GM12878 (cell line): ENCODE results near the gene TOB2. TPM values are rescaled to one million over a fixed set of nuclear protein-coding genes. Genes with fewer than 3 reads are reported as not detected.
A peak's percentile ranks its signal among the peaks of the same experiment; 100 is the strongest.

Experiments
- ATF3 ChIP-seq: IDR thresholded peaks from 2 replicates; pipeline ENCODE4 v1.6.1; 2011; ENCODE audit warnings: low read depth, mild to moderate bottlenecking, low read length, moderate library complexity, borderline replicate concordance; ENCODE audit errors: extremely low read depth
- BCL11A ChIP-seq: IDR thresholded peaks from 2 replicates; pipeline ENCODE4 v1.6.1; 2011; ENCODE audit warnings: low read depth, low read length
- BRCA1 ChIP-seq: IDR thresholded peaks from 2 replicates; pipeline ENCODE4 v1.6.1; 2011; ENCODE audit warnings: low read depth, low read length, improper control_type of control experiment
- CBX5 ChIP-seq: sonication (generic); IDR thresholded peaks from 2 replicates; pipeline ENCODE4 v1.6.1; 2016; ENCODE audit warnings: low read depth, moderate library complexity, mild to moderate bottlenecking, inconsistent platforms
- CHD4 ChIP-seq: fragments of 200-600 bp; sonication (generic); IDR thresholded peaks from 2 replicates; pipeline ENCODE4 v1.6.1; 2016; ENCODE audit warnings: mild to moderate bottlenecking
- FOXK2 ChIP-seq: fragments of 450-650 bp; IDR thresholded peaks from 2 replicates; pipeline ENCODE4 v1.6.1; 2017; ENCODE audit warnings: mild to moderate bottlenecking, moderate library complexity
- GABPA ChIP-seq: IDR thresholded peaks from 2 replicates; pipeline ENCODE4 v1.6.1; 2014; ENCODE audit warnings: antibody characterized with exemption, low read depth, mild to moderate bottlenecking, inconsistent platforms
- HDGF ChIP-seq: fragments of 450-650 bp; IDR thresholded peaks from 2 replicates; pipeline ENCODE4 v1.6.1; 2016; ENCODE audit warnings: antibody characterized with exemption
- IKZF1 ChIP-seq: fragments of 450-650 bp; conservative IDR thresholded peaks from 2 replicates; pipeline ENCODE4 v1.6.1; 2017; ENCODE audit warnings: antibody characterized with exemption, mild to moderate bottlenecking
- IKZF2 ChIP-seq, 2 experiments: fragments of 450-650 bp; IDR thresholded peaks; 2 replicates each; pipeline ENCODE4 v1.6.1; 2017; ENCODE audit warnings: mild to moderate bottlenecking in 2 of 2, moderate library complexity in 2 of 2
- IRF4 ChIP-seq: IDR thresholded peaks from 2 replicates; pipeline ENCODE4 v1.6.1; 2011; ENCODE audit warnings: low read depth, low read length
- KLF5 ChIP-seq: fragments of 450-650 bp; IDR thresholded peaks from 2 replicates; pipeline ENCODE4 v1.6.1; 2014; ENCODE audit warnings: mild to moderate bottlenecking; ENCODE audit not compliant: partially characterized antibody
- NBN ChIP-seq: fragments of 450-650 bp; IDR thresholded peaks from 2 replicates; pipeline ENCODE4 v1.6.1; 2016
- RAD51 ChIP-seq: fragments of 450-650 bp; IDR thresholded peaks from 2 replicates; pipeline ENCODE4 v1.6.1; 2016; ENCODE audit warnings: moderate library complexity, mild to moderate bottlenecking, inconsistent platforms
- SMAD1 ChIP-seq: fragments of 450-650 bp; IDR thresholded peaks from 2 replicates; pipeline ENCODE4 v1.6.1; 2018; ENCODE audit warnings: mild to moderate bottlenecking, low read depth; ENCODE audit not compliant: partially characterized antibody
- SREBF2 ChIP-seq: IDR thresholded peaks from 2 replicates; pipeline ENCODE4 v1.6.1; 2012; ENCODE audit warnings: mild to moderate bottlenecking, low read length
- SRF ChIP-seq, 2 experiments: IDR thresholded peaks; 2 replicates each; pipeline ENCODE4 v1.6.1; 2011; ENCODE audit warnings: low read depth in 2 of 2, low read length in 2 of 2, mild to moderate bottlenecking in 1 of 2, moderate library complexity in 1 of 2
- STAT3 ChIP-seq: IDR thresholded peaks from 2 replicates; pipeline ENCODE4 v1.6.1; 2011; ENCODE audit warnings: low read depth, low read length, improper control_type of control experiment
- ZNF24 ChIP-seq: fragments of 450-650 bp; IDR thresholded peaks from 2 replicates; pipeline ENCODE4 v1.6.1; 2017; ENCODE audit warnings: antibody characterized with exemption, mild to moderate bottlenecking
- ZSCAN29 ChIP-seq: fragments of 450-650 bp; IDR thresholded peaks from 2 replicates; pipeline ENCODE4 v1.6.1; 2017; ENCODE audit warnings: mild to moderate bottlenecking, moderate library complexity
- ZZZ3 ChIP-seq: IDR thresholded peaks from 2 replicates; pipeline ENCODE4 v1.6.1; 2011; ENCODE audit warnings: low read depth; ENCODE audit not compliant: control insufficient read depth, insufficient read length
- polyA plus RNA-seq, 11 experiments: library from polyadenylated mRNA; depleted of rRNA in 4 of 11; unstranded in 6 of 11; stranded (reverse) in 5 of 11; fragments of >200 nt; fragmentation: Nextera tagmentation in 4 of 11; fragmentation: Illumina TruSeq in 1 of 11; extraction: Ambion mirVana in 4 of 11; extraction: Trizol in 1 of 11; gene quantifications; 1 replicate in 1 of 11; 2 replicates in 10 of 11; pipeline versions ENCODE4 v1.2.1 to v1.2.3, GENCODE V29; 2011 to 2016; ENCODE audit warnings: inconsistent platforms in 2 of 11, missing spikeins in 2 of 11, low read depth in 1 of 11
- total RNA-seq, 4 experiments: library from RNA; depleted of rRNA in 3 of 4; stranded (reverse); fragments of >200 nt in 3 of 4; fragmentation: Illumina TruSeq in 1 of 4; extraction: Trizol in 1 of 4; gene quantifications; 2 replicates each; pipeline versions ENCODE4 v1.2.1 to v1.2.3, GENCODE V29; 2013 to 2021
- TF ChIP-seq, protein P1 (sequence below): fragments of 450-650 bp; IDR thresholded peaks from 2 replicates; pipeline ENCODE4 v1.6.1; 2017; ENCODE audit warnings: borderline replicate concordance
- TF ChIP-seq, protein P2 (sequence below): IDR thresholded peaks from 2 replicates; pipeline ENCODE4 v1.6.1; 2012; ENCODE audit warnings: improper control_type of control experiment, low read depth, low read length; ENCODE audit not compliant: insufficient replicate concordance
- TF ChIP-seq, protein P3 (sequence below): fragments of 450-650 bp; IDR thresholded peaks from 2 replicates; pipeline ENCODE4 v1.6.1; 2017; ENCODE audit warnings: mild to moderate bottlenecking

The TOB2 gene
- total and polyA plus RNA-seq, 10 of the 15 experiments (the other 5 are each of a cell fraction or from before 2014, with no cell fraction given) = 4.5 to 32.0 (median 15.1) TPM

DNA sequence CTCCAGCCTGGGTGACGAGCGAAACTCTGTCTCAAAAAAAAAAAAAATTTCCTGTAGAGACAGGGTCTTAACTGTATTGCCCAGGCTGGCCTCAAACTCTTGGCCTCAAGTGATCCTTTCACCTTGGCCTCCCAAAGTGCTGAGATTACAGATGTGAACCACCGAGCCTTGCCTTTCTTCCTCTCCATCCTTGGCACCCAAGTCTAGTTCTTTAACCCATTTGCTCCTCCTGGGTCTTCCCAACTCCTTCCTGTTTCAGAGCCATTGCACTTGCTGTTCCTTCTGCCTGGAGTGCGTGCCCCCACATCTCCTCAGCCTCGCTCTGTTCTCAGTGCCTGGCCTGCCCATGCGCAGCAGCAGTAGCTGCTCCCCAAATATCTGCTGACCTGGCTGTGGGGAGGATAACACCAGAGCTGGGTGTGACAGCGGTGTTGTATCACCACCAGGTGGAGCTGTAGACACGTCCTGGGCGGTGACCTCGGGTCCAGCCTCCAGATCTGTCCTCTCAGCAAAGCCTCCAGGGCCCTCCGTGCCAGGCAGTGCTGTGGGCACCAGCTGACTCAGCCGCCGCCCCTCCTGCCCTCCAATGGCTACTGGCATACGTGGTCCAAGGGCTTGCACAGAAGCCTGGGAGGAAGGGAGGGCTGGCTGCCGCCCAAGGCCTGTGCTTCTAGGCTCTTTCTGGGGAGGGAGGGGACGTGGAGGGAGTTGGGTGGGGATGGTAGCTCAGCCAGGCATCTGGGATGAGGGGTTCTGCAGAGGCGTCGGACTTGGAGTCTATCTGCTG is 42.9 kb downstream of the TOB2 start (continued):
- TF ChIP-seq, protein P1, sequence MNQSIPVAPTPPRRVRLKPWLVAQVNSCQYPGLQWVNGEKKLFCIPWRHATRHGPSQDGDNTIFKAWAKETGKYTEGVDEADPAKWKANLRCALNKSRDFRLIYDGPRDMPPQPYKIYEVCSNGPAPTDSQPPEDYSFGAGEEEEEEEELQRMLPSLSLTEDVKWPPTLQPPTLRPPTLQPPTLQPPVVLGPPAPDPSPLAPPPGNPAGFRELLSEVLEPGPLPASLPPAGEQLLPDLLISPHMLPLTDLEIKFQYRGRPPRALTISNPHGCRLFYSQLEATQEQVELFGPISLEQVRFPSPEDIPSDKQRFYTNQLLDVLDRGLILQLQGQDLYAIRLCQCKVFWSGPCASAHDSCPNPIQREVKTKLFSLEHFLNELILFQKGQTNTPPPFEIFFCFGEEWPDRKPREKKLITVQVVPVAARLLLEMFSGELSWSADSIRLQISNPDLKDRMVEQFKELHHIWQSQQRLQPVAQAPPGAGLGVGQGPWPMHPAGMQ = no peak
- peak; percentile 45; the same call in 1 of the 2 replicates for TF ChIP-seq IRF4
- TF ChIP-seq, protein P2, sequence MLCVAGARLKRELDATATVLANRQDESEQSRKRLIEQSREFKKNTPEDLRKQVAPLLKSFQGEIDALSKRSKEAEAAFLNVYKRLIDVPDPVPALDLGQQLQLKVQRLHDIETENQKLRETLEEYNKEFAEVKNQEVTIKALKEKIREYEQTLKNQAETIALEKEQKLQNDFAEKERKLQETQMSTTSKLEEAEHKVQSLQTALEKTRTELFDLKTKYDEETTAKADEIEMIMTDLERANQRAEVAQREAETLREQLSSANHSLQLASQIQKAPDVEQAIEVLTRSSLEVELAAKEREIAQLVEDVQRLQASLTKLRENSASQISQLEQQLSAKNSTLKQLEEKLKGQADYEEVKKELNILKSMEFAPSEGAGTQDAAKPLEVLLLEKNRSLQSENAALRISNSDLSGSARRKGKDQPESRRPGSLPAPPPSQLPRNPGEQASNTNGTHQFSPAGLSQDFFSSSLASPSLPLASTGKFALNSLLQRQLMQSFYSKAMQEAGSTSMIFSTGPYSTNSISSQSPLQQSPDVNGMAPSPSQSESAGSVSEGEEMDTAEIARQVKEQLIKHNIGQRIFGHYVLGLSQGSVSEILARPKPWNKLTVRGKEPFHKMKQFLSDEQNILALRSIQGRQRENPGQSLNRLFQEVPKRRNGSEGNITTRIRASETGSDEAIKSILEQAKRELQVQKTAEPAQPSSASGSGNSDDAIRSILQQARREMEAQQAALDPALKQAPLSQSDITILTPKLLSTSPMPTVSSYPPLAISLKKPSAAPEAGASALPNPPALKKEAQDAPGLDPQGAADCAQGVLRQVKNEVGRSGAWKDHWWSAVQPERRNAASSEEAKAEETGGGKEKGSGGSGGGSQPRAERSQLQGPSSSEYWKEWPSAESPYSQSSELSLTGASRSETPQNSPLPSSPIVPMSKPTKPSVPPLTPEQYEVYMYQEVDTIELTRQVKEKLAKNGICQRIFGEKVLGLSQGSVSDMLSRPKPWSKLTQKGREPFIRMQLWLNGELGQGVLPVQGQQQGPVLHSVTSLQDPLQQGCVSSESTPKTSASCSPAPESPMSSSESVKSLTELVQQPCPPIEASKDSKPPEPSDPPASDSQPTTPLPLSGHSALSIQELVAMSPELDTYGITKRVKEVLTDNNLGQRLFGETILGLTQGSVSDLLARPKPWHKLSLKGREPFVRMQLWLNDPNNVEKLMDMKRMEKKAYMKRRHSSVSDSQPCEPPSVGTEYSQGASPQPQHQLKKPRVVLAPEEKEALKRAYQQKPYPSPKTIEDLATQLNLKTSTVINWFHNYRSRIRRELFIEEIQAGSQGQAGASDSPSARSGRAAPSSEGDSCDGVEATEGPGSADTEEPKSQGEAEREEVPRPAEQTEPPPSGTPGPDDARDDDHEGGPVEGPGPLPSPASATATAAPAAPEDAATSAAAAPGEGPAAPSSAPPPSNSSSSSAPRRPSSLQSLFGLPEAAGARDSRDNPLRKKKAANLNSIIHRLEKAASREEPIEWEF = no peak
- TF ChIP-seq STAT3 = no peak
- peak; percentile 35; the same call in 1 of the 2 replicates for TF ChIP-seq IKZF1
- no peak for TF ChIP-seq ZNF24
- no peak for TF ChIP-seq SMAD1
- no peak for TF ChIP-seq RAD51
- TF ChIP-seq GABPA = no peak
- TF ChIP-seq KLF5 = peak; percentile 33
- no peak for TF ChIP-seq SREBF2
- TF ChIP-seq, protein P3, sequence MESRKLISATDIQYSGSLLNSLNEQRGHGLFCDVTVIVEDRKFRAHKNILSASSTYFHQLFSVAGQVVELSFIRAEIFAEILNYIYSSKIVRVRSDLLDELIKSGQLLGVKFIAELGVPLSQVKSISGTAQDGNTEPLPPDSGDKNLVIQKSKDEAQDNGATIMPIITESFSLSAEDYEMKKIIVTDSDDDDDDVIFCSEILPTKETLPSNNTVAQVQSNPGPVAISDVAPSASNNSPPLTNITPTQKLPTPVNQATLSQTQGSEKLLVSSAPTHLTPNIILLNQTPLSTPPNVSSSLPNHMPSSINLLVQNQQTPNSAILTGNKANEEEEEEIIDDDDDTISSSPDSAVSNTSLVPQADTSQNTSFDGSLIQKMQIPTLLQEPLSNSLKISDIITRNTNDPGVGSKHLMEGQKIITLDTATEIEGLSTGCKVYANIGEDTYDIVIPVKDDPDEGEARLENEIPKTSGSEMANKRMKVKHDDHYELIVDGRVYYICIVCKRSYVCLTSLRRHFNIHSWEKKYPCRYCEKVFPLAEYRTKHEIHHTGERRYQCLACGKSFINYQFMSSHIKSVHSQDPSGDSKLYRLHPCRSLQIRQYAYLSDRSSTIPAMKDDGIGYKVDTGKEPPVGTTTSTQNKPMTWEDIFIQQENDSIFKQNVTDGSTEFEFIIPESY = no peak
- no peak for TF ChIP-seq CHD4
- TF ChIP-seq ZZZ3 = no peak
- no peak for TF ChIP-seq ZSCAN29
- no peak for TF ChIP-seq BCL11A
- TF ChIP-seq CBX5 = no peak
- TF ChIP-seq FOXK2 = no peak
- peak; percentile 85 for TF ChIP-seq HDGF
- peak; percentile 50; the same call in 1 of the 2 replicates for TF ChIP-seq NBN
- no peak for TF ChIP-seq SRF (IDR thresholded peaks at IDR 0.05; ENCODE audit: low read depth in 2 of 2, low read length in 2 of 2)
- no peak for TF ChIP-seq BRCA1
- no peak for TF ChIP-seq IKZF2 (IDR thresholded peaks at IDR 0.05)
- no peak for TF ChIP-seq ATF3
